Adrenal gland (tissue), 12 donors: ENCODE results near the gene ZSCAN22. TPM values are rescaled to one million over a fixed set of nuclear protein-coding genes. Genes with fewer than 3 reads are reported as not detected.
A peak's percentile ranks its signal among the peaks of the same experiment; 100 is the strongest.
"Not testable (repeated sequence)": the region's sequence is repeated elsewhere in the genome, so short reads cannot be mapped to it uniquely, and the experiment has no call there.

Experiments used
- DNase-seq, 7 donors: peaks; one replicate each; pipeline ENCODE4 v3.0.0-alpha.2; 2019 to 2020
- H3K27ac ChIP-seq, 5 donors: fragments of 200-600 bp; sonication (generic) in 4 of 5; 1 replicate in 3 of 5; 2 replicates in 2 of 5; pipeline versions ENCODE4 v1.5.1 to v1.8.0; 2016 to 2020; ENCODE audit warnings: mild to moderate bottlenecking in 1 of 5
- H3K27me3 ChIP-seq: fragments of 200-600 bp; 2 replicates; pipeline ENCODE4 v1.8.0; 2021
- H3K36me3 ChIP-seq, 2 donors: fragments of 200-600 bp; replicated peaks in 1 of 2; 1 replicate in 1 of 2; 2 replicates in 1 of 2; pipeline versions ENCODE4 v1.5.1 to v1.8.0; 2018 to 2022
- H3K4me1 ChIP-seq, 2 donors: fragments of 200-600 bp; replicated peaks in 1 of 2; 1 replicate in 1 of 2; 2 replicates in 1 of 2; pipeline versions ENCODE4 v1.5.1 to v1.8.0; 2018 to 2021
- H3K4me3 ChIP-seq, 4 donors: fragments of 200-600 bp; sonication (generic) in 3 of 4; one replicate each; pipeline ENCODE4 v1.5.1; 2016 to 2018
- H3K9me3 ChIP-seq, 3 donors: fragments of 200-600 bp; sonication (generic) in 1 of 3; replicated peaks in 1 of 3; 1 replicate in 2 of 3; 2 replicates in 1 of 3; pipeline versions ENCODE4 v1.5.1 to v1.8.0; 2016 to 2021
- POLR2A ChIP-seq, 2 donors: fragments of 450-650 bp; IDR thresholded peaks; one replicate each; pipeline ENCODE4 v1.6.1; 2017; ENCODE audit warnings: antibody characterized with exemption in 2 of 2, mild to moderate bottlenecking in 2 of 2, moderate library complexity in 1 of 2
- WGBS, 4 donors: extraction: QIAGEN DNeasy Blood & Tissue Kit in 2 of 4; methylation state at CpG; one replicate each; pipeline versions ENCODE4 v1.1.5 to v1.1.7; 2013 to 2017; 5-methylcytosine and 5-hydroxymethylcytosine counted together
- intact Hi-C, 2 donors: fragments of 100-400 bp; cut with DNase I; formaldehyde crosslinking; loops; one replicate each; pipeline versions ENCODE4 v1.14.1 to v1.15.0; 2022 to 2023
- polyA plus RNA-seq, 3 donors: library from polyadenylated mRNA; stranded (reverse); fragments of 200-250 nt in 2 of 3; fragments of 350-450 nt in 1 of 3; fragmentation: Illumina TruSeq in 1 of 3; extraction: RNeasy Lipid Tissue Mini Kit (QIAGEN cat#74804) in 1 of 3; gene quantifications; one replicate each; pipeline ENCODE4 v1.2.3, GENCODE V29; 2013 to 2014
- total RNA-seq, 9 donors: library from RNA; depleted of rRNA in 4 of 9; stranded (reverse); fragments of >200 nt in 4 of 9; fragments of 120-200 nt in 1 of 9; fragmentation: NEBNext Ultra II Directional in 1 of 9; extraction: Animal tissue kit (Norgen Biotek cat#: 25700) in 1 of 9; gene quantifications; one replicate each; pipeline versions ENCODE4 v1.1.0 to v1.2.4, GENCODE V29; 2013 to 2023
- TF ChIP-seq, protein P1 (sequence below), 6 experiments: fragments of 450-650 bp in 4 of 6; fragments of 200-600 bp in 2 of 6; sonication (generic) in 1 of 6; IDR thresholded peaks; 1 replicate in 5 of 6; 2 replicates in 1 of 6; pipeline versions ENCODE4 v1.5.1 to v1.8.0; 2016 to 2021; ENCODE audit warnings: antibody characterized with exemption in 6 of 6, mild to moderate bottlenecking in 2 of 6, moderate library complexity in 1 of 6
- donor health status: healthy with polysubstance abuse.
- donor health status: Bipolar disorder and iron deficiency.
- donor health status: DM: yes; HTN: yes; CAD: no.
- donor health status: DM: no; HTN: no; CAD: no.
- donor health status: DM: no; HTN: no; CAD: no.
- donor health status: DM: yes; HTN: yes; CAD: no.

Gene ZSCAN22
- total and polyA plus RNA-seq, 12 donors: 0.98 to 4.8 (median 3.0) TPM

DNA sequence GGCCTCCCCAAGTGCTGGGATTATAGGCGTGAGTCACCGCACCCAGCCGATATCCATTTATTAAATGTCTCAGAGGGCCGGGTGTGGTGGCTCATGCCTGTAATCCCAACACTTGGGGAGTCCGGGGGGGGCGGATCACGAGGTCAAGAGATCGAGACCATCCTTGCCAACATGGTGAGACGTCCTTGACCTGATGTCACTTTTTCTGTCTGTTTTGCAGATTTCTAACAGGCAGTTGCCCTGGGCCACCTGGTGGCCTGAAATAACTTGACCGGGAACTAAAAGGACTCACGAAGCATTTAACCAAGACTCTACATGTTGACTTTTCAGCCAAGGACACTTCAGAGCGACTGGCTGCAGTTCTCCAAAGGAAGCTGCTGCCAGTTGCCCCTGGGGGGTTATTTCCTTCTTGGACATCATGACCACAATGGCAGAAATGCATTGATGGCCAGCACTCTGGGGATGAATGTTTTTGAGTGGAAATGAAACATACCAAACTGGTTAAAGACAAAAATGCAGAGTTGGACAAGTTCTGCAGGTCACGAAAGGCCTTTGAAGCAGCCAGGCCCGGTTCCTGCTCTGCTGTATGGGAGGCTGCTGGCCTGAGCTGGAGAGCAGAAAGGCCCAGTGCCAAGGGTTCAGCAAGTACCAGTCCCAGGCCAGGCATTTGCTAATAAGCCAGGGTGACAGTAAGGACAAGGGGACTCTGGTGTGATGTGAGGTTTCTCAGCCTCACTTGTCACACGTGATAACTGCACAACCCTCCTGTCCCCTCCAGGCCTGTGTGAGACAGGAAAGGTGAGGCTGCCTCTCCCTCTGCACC lies 45.7 kb downstream of the ZSCAN22 start:
- no peak overlapping the region for H3K27ac ChIP-seq
- WGBS, 4 donors: 54 to 65% (median 60%) methylated on average over 15 of the region's 15 CpGs
- H3K36me3 ChIP-seq: no peaks in the 10 kb centered on the region
- intact Hi-C loops: no loop called here
- no peaks in the 10 kb centered on the region for H3K27me3 ChIP-seq
- DNase-seq: peak in 1 of 7 donors; percentile 32
- H3K4me1 ChIP-seq: no peaks in the 10 kb centered on the region
- H3K4me3 ChIP-seq: no peak overlapping the region
- TF ChIP-seq, protein P1, sequence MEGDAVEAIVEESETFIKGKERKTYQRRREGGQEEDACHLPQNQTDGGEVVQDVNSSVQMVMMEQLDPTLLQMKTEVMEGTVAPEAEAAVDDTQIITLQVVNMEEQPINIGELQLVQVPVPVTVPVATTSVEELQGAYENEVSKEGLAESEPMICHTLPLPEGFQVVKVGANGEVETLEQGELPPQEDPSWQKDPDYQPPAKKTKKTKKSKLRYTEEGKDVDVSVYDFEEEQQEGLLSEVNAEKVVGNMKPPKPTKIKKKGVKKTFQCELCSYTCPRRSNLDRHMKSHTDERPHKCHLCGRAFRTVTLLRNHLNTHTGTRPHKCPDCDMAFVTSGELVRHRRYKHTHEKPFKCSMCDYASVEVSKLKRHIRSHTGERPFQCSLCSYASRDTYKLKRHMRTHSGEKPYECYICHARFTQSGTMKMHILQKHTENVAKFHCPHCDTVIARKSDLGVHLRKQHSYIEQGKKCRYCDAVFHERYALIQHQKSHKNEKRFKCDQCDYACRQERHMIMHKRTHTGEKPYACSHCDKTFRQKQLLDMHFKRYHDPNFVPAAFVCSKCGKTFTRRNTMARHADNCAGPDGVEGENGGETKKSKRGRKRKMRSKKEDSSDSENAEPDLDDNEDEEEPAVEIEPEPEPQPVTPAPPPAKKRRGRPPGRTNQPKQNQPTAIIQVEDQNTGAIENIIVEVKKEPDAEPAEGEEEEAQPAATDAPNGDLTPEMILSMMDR (IDR thresholded peaks at IDR 0.05): peak in 2 of 6 experiments; percentile 9 to 12
- TF ChIP-seq POLR2A (IDR thresholded peaks at IDR 0.05): no peak
- no peaks in the 10 kb centered on the region for H3K9me3 ChIP-seq

DNA sequence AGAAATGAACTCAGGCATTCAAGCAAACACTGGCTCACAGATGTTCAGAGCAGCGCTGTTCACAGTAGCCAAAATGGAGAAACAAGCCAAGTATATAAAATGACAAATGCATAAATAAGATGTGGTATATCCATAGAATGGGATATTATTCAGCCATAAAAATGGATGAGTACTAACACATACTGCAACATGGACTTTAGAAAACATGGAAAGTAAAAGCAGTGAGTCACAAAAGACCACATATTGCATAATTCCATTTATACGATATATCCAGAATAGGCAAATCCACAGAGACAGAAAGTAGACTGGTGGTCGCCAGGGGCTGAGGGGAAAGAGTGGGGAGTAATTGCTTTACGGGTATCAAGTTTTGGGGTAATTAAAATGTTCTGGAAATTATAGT lies 47.4 kb downstream of the ZSCAN22 start:
- H3K4me1 ChIP-seq: no peaks in the 10 kb centered on the region
- TF ChIP-seq, protein P1 (IDR thresholded peaks at IDR 0.05): no peak
- no peak for TF ChIP-seq POLR2A (IDR thresholded peaks at IDR 0.05)
- 77 to 83% (median 83%) methylated on average over 4 of the region's 4 CpGs for WGBS, 4 donors
- H3K9me3 ChIP-seq: no peaks in the 10 kb centered on the region
- no peaks in the 10 kb centered on the region for H3K27me3 ChIP-seq
- DNase-seq: no peak
- H3K36me3 ChIP-seq: no peaks in the 10 kb centered on the region
- no peak overlapping the region for H3K4me3 ChIP-seq
- intact Hi-C loops: no loop called here
- no peak overlapping the region for H3K27ac ChIP-seq

DNA sequence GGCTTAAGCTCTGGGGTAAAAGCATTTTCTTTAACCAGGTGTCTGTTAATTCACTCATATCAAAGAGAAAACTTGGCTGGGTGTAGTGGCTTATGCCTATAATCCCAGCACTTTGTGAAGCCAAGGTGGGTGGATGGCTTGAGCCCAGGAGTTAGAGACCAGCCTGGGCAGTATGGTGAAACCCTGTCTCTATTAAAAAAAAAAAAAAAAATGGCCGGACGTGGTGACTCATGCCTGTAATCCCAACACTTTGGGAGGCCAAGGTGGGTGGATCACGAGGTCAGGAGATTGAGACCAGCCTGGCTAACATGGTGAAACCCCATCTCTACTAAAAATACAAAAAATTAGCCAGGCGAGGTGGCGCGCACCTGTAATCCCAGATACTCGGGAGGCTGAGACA lies 49.9 kb downstream of the ZSCAN22 start:
- H3K36me3 ChIP-seq, DNase-seq, H3K9me3 ChIP-seq, H3K27me3 ChIP-seq, intact Hi-C loops, H3K4me3 ChIP-seq, H3K27ac ChIP-seq: not testable (repeated sequence)
- peaks cover 10 to 15% of the 10 kb centered on the region in 2 donors for H3K4me1 ChIP-seq
- 71 to 92% (median 80%) methylated on average over 7 of the region's 7 CpGs for WGBS, 4 donors

DNA sequence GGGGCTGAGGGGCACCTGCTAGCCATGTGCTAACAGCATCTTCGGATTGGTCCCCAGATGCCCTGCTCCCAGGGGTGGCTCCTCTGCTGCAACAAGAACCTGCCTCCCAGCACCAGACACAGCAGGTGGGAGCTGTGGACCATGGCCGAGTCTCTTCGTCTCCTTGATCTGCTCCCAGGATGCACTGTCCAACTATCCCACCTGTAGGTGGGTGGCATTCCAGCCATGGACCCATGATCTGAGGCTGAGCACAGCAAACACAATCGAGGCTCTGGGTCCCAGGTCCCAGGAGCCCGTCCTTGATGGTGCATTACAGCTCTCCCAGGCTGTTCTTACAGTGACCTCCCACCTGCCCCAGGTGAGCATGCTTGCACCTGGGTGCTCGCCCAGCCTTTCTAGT lies 52.5 kb downstream of the ZSCAN22 start:
- no peak overlapping the region for H3K4me3 ChIP-seq
- H3K9me3 ChIP-seq: no peaks in the 10 kb centered on the region
- H3K36me3 ChIP-seq: no peaks in the 10 kb centered on the region
- no peaks in the 10 kb centered on the region for H3K27me3 ChIP-seq
- DNase-seq: peak in 1 of 7 donors; percentile 18
- intact Hi-C loops: no loop called here
- TF ChIP-seq, protein P1 (IDR thresholded peaks at IDR 0.05): no peak
- no peak overlapping the region for H3K27ac ChIP-seq
- WGBS, 4 donors: 73 to 95% (median 93%) methylated on average over 3 to 6 of the region's 6 CpGs
- peaks cover 15 to 20% of the 10 kb centered on the region in 2 donors for H3K4me1 ChIP-seq
